GM12878 (cell line): Measurements from ENCODE around the gene GNAQ. TPM values are rescaled to one million over a fixed set of nuclear protein-coding genes. Genes with fewer than 3 reads are reported as not detected.

Experiments
- ATAC-seq: fragments of 200-7000 bp; cut with Tn5 transposase; 3 replicates; pipeline ENCODE4 v1.9.1; 2020; ENCODE audit warnings: mild to moderate bottlenecking, moderate library complexity
- BruUV-seq: library from RNA; stranded (reverse); fragments of 400-500 nt; replicated peaks from 2 replicates; lab custom pipeline; 2021; lab: Mats Ljungman, UMichigan
- CTCF ChIA-PET: fragments of 300-600 bp; sonication (Branson Sonifier 250); formaldehyde crosslinking; extraction: SDS; loops from one replicate; lab custom pipeline; 2021; ENCODE audit warnings: inconsistent platforms; lab: Yijun Ruan, JAX
- POLR2A ChIA-PET: fragments of 350-600 bp; formaldehyde crosslinking; extraction: SDS; loops from one replicate; lab custom pipeline; 2021; ENCODE audit warnings: inconsistent platforms; lab: Charles Lee
- RAD21 ChIA-PET: fragments of 300-600 bp; sonication (Branson Sonifier 250); formaldehyde crosslinking; loops from one replicate; lab custom pipeline; 2023; ENCODE audit warnings: antibody characterized with exemption; ENCODE audit not compliant: unreplicated experiment; lab: Charles Lee
- SMC1A ChIA-PET: fragments of 300-600 bp; sonication (Branson Sonifier 250); formaldehyde crosslinking; loops from one replicate; lab custom pipeline; 2023; ENCODE audit not compliant: unreplicated experiment, uncharacterized antibody; lab: Charles Lee
- DNase-seq: peaks from one replicate; pipeline ENCODE4 v3.0.0-alpha.2; 2011; ENCODE audit warnings: low read depth, low spot score
- FAIRE-seq: peaks from 3 replicates; lab custom pipeline; 2011; peaks lifted over from hg19 to GRCh38; lab: Jason Lieb, UNC
- H2AFZ ChIP-seq: 2 replicates; pipeline ENCODE4 v1.6.0; 2011; ENCODE audit warnings: low read depth, low read length, control low read depth; ENCODE audit not compliant: control insufficient read depth
- H3K27ac ChIP-seq: 2 replicates; pipeline ENCODE4 v1.5.1; 2011; ENCODE audit warnings: control low read depth; ENCODE audit not compliant: control insufficient read depth, insufficient read depth
- H3K27me3 ChIP-seq, 2 experiments: replicated peaks in 1 of 2; 2 replicates each; pipeline versions ENCODE4 v1.6.0 to v1.6.1; 2011; ENCODE audit warnings: low read length in 1 of 2; ENCODE audit not compliant: control insufficient read depth in 2 of 2, insufficient read depth in 2 of 2
- H3K36me3 ChIP-seq, 2 experiments: 2 replicates each; pipeline ENCODE4 v1.5.1; 2011; ENCODE audit warnings: low read length in 1 of 2; ENCODE audit not compliant: control insufficient read depth in 2 of 2, insufficient read depth in 2 of 2
- H3K4me1 ChIP-seq: 2 replicates; pipeline ENCODE4 v1.6.1; 2011; ENCODE audit warnings: mild to moderate bottlenecking, low read length, moderate library complexity, mixed read lengths; ENCODE audit not compliant: control insufficient read depth, insufficient read depth
- H3K4me2 ChIP-seq: 2 replicates; pipeline ENCODE4 v1.6.0; 2011; ENCODE audit warnings: control low read depth; ENCODE audit not compliant: control insufficient read depth, insufficient read depth
- H3K4me3 ChIP-seq: fragments of 200-600 bp; sonication (generic); 2 replicates; pipeline ENCODE4 v1.5.1; 2016
- H3K79me2 ChIP-seq: 2 replicates; pipeline ENCODE4 v1.6.0; 2011; ENCODE audit warnings: low read length; ENCODE audit not compliant: control insufficient read depth, insufficient read depth
- H3K9ac ChIP-seq: 2 replicates; pipeline ENCODE4 v1.8.0; 2011; ENCODE audit warnings: low read length, control low read depth, mixed read lengths; ENCODE audit not compliant: control insufficient read depth, insufficient read depth
- H3K9me3 ChIP-seq: replicated peaks from 3 replicates; pipeline ENCODE4 v1.5.1; 2011; ENCODE audit warnings: mild to moderate bottlenecking, low read length; ENCODE audit not compliant: control insufficient read depth, insufficient read depth
- H4K20me1 ChIP-seq: 2 replicates; pipeline ENCODE4 v1.6.0; 2011; ENCODE audit not compliant: control insufficient read depth, insufficient read depth
- BMI1 ChIP-seq: fragments of 450-650 bp; IDR thresholded peaks from 2 replicates; pipeline ENCODE4 v1.6.1; 2016; ENCODE audit warnings: mild to moderate bottlenecking, moderate library complexity, borderline replicate concordance
- GATAD2B ChIP-seq: fragments of 450-650 bp; conservative IDR thresholded peaks from 2 replicates; pipeline ENCODE4 v1.6.1; 2017; ENCODE audit warnings: low read depth, mild to moderate bottlenecking, moderate library complexity
- MXI1 ChIP-seq: fragments of 150-350 bp; IDR thresholded peaks from 2 replicates; pipeline ENCODE4 v1.6.1; 2011; ENCODE audit warnings: low read depth, mild to moderate bottlenecking, inconsistent platforms, low read length, improper control_type of control experiment
- NR2C1 ChIP-seq: fragments of 450-650 bp; IDR thresholded peaks from 2 replicates; pipeline ENCODE4 v1.6.1; 2017; ENCODE audit warnings: antibody characterized with exemption, mild to moderate bottlenecking, moderate library complexity
- PAX5 ChIP-seq: IDR thresholded peaks from 2 replicates; pipeline ENCODE4 v1.6.1; 2011; ENCODE audit warnings: low read depth, low read length, borderline replicate concordance
- SP1 ChIP-seq: IDR thresholded peaks from one replicate; pipeline ENCODE4 v1.6.1; 2011; ENCODE audit warnings: low read depth, low read length
- YBX1 ChIP-seq: fragments of 450-650 bp; IDR thresholded peaks from 2 replicates; pipeline ENCODE4 v1.6.1; 2016; ENCODE audit warnings: antibody characterized with exemption
- ZNF384 ChIP-seq: IDR thresholded peaks from 2 replicates; pipeline ENCODE4 v1.6.1; 2012; ENCODE audit warnings: low read depth, mild to moderate bottlenecking, low read length, improper control_type of control experiment, borderline replicate concordance
- WGBS: methylation state at CpG from one replicate; pipeline ENCODE4 v1.1.6; 2016; ENCODE audit warnings: low lambda C conversion rate; ENCODE audit not compliant: insufficient replicate concordance, insufficient coverage; ENCODE audit errors: missing lambda C conversion rate; 5-methylcytosine and 5-hydroxymethylcytosine counted together
- in situ Hi-C: fragments of 300-500 bp; cut with MboI; formaldehyde crosslinking; loops from 9 replicates; pipeline ENCODE4 v1.14.3; 2018; ENCODE audit warnings: mixed read lengths
- intact Hi-C: fragments of 100-400 bp; cut with micrococcal nuclease; formaldehyde crosslinking; loops from one replicate; pipeline ENCODE4 v1.14.2; 2022; ENCODE audit not compliant: unreplicated experiment
- polyA plus RNA-seq, 11 experiments: library from polyadenylated mRNA; depleted of rRNA in 4 of 11; unstranded in 6 of 11; stranded (reverse) in 5 of 11; fragments of >200 nt; fragmentation: Nextera tagmentation in 4 of 11; fragmentation: Illumina TruSeq in 1 of 11; extraction: Ambion mirVana in 4 of 11; extraction: Trizol in 1 of 11; gene quantifications; 1 replicate in 1 of 11; 2 replicates in 10 of 11; pipeline versions ENCODE4 v1.2.1 to v1.2.3, GENCODE V29; 2011 to 2016; ENCODE audit warnings: inconsistent platforms in 2 of 11, missing spikeins in 2 of 11, low read depth in 1 of 11
- total RNA-seq, 4 experiments: library from RNA; depleted of rRNA in 3 of 4; stranded (reverse); fragments of >200 nt in 3 of 4; fragmentation: Illumina TruSeq in 1 of 4; extraction: Trizol in 1 of 4; gene quantifications; 2 replicates each; pipeline versions ENCODE4 v1.2.1 to v1.2.3, GENCODE V29; 2013 to 2021
- TF ChIP-seq, protein P1 (sequence below): fragments of 450-650 bp; IDR thresholded peaks from 2 replicates; pipeline ENCODE4 v1.6.1; 2017; ENCODE audit warnings: borderline replicate concordance
- TF ChIP-seq, protein P2 (sequence below): IDR thresholded peaks from 2 replicates; pipeline ENCODE4 v1.6.1; 2011; ENCODE audit warnings: mild to moderate bottlenecking, low read depth, low read length, moderate library complexity; ENCODE audit not compliant: insufficient replicate concordance

GNAQ gene
- total and polyA plus RNA-seq, 10 of the 15 experiments (the other 5 are each of a cell fraction or from before 2014, with no cell fraction given) = 0.15 to 47.2 (median 0.49) TPM

DNA sequence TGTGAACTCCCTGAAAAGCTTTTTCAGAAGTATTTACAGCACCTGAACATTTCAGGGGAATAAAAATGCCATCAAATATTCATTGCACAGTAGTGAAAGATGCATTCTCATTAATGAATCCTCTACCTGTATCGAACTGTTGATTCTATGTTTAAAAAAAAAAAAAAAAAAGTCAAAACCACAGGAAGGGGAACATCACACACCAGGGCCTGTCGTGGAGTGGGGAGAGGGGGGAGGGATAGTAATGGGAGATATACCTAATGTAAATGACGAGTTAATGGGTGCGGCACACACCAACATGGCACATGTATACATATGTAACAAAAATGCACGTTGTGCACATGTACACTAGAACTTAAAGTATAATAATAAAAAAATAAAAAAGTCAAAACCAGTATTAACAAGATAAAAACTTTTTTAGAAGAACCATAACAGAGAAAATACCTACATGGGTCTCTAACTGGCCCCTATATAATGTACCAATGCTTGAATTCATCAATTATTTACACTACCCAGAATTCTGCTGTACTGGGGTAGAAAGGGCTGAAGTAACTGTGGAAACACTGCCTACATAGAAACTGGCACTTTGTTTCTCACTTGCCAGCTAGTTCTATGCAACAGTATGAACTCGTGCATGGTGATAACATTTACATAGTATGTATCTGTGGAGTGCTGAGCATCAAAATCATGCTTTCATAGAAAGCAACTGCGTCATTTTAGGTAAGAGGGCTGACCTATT, 48.9 kb downstream of the GNAQ start:
- Histone ChIP-seq H3K9me3 (no peaks in the 10 kb centered on the region), H3K4me3 (no peak overlapping the region), H3K4me2 (no peak overlapping the region), H3K27me3 (peaks cover 0 to 2% of the 10 kb centered on the region in 2 experiments; a peak in 1 of 4 replicates), H3K36me3 (no peaks in the 10 kb centered on the region), H3K79me2 (no peaks in the 10 kb centered on the region), H2AFZ (no peak overlapping the region), H3K9ac (no peak overlapping the region), H3K4me1 (no peaks in the 10 kb centered on the region), H3K27ac (no peak overlapping the region), H4K20me1 (no peaks in the 10 kb centered on the region)
- intact Hi-C loops (loop anchor here (10.0 kb wide), 1 partner anchor 58 kb away; no protein-coding TSS in a partner anchor), in situ Hi-C loops (no loop called here)
- FAIRE-seq (no peak), DNase-seq (no peak), ATAC-seq (peak; percentile 25)
- no peak for TF ChIP-seq NR2C1
- peak; percentile 15; the same call in 1 of the 2 replicates for TF ChIP-seq ZNF384
- WGBS = 35% methylated on average over 6 of the region's 7 CpGs
- no TSS peak for BruUV-seq
- ChIA-PET SMC1A (interaction anchor here (1.1 to 2.6 kb wide), 6 partner anchors 10 to 42 kb away, joined by 3 to 19 read pairs (median 6); no protein-coding TSS in a partner anchor), CTCF (interaction anchor here (2.8 kb wide), 1 partner anchor 53 kb away, joined by 17 read pairs; no protein-coding TSS in a partner anchor), POLR2A (interaction anchor here (1.2 kb wide), 1 partner anchor 11 kb away, joined by 4 read pairs; no protein-coding TSS in a partner anchor), RAD21 (interaction anchor here (1.0 to 2.4 kb wide), 2 partner anchors 11 to 90 kb away, joined by 3 to 7 read pairs; no protein-coding TSS in a partner anchor)

DNA sequence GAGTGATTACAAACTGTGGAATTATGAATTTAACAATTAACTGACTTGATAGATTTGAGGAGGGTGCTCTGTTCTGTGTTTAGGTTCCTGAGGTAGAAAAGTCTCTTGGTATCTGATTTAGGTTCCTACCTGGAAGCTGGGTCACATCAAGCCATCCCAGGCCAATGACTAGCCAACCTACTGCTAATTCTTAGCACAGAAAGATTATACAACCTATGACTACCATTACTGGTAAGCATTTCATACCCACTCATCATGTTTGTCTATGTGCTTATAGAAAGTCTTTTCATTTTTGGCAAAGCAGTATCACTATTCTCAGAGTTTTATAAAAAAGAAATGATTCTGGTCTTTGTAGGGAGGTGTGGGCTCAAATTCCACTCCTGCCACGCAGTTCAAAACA, 49.7 kb downstream of the GNAQ start:
- intact Hi-C loops (loop anchor here (10.0 kb wide), 1 partner anchor 57 kb away; no protein-coding TSS in a partner anchor), in situ Hi-C loops (no loop called here)
- H3K9ac ChIP-seq = no peak overlapping the region
- H3K36me3 ChIP-seq = no peaks in the 10 kb centered on the region
- H3K4me1 ChIP-seq = no peaks in the 10 kb centered on the region
- CTCF ChIA-PET = interaction anchor here (0.6 to 2.8 kb wide), 8 partner anchors 9 to 140 kb away, joined by 3 to 17 read pairs (median 4); no protein-coding TSS in a partner anchor
- POLR2A ChIA-PET = interaction anchor here (0.6 to 1.4 kb wide), 3 partner anchors 11 to 45 kb away, joined by 3 to 4 read pairs (median 3); no protein-coding TSS in a partner anchor
- 0% methylated on average over 1 of the region's 1 CpG for WGBS
- SMC1A ChIA-PET = interaction anchor here (0.8 to 9.6 kb wide), 13 partner anchors 11 to 255 kb away, joined by 3 to 145 read pairs (median 6); partner anchors contain the start of gene GNAQ
- H3K79me2 ChIP-seq = no peaks in the 10 kb centered on the region
- RAD21 ChIA-PET = interaction anchor here (0.7 to 9.5 kb wide), 11 partner anchors 12 to 140 kb away, joined by 3 to 123 read pairs (median 3); partner anchors contain the start of gene GNAQ
- ATAC-seq (no peak), FAIRE-seq (no peak), DNase-seq (no peak)
- no peak overlapping the region for H3K4me3 ChIP-seq
- H2AFZ ChIP-seq = no peak overlapping the region
- H4K20me1 ChIP-seq = no peaks in the 10 kb centered on the region
- H3K27me3 ChIP-seq = peaks cover 0 to 2% of the 10 kb centered on the region in 2 experiments; a peak in 1 of 4 replicates
- no peak overlapping the region for H3K27ac ChIP-seq
- no TSS peak for BruUV-seq
- no peak overlapping the region for H3K4me2 ChIP-seq
- H3K9me3 ChIP-seq = no peaks in the 10 kb centered on the region
- TF ChIP-seq YBX1 (no peak), GATAD2B (no peak), SP1 (no peak), MXI1 (no peak), BMI1 (no peak), PAX5 (no peak)
- TF ChIP-seq, protein P1, sequence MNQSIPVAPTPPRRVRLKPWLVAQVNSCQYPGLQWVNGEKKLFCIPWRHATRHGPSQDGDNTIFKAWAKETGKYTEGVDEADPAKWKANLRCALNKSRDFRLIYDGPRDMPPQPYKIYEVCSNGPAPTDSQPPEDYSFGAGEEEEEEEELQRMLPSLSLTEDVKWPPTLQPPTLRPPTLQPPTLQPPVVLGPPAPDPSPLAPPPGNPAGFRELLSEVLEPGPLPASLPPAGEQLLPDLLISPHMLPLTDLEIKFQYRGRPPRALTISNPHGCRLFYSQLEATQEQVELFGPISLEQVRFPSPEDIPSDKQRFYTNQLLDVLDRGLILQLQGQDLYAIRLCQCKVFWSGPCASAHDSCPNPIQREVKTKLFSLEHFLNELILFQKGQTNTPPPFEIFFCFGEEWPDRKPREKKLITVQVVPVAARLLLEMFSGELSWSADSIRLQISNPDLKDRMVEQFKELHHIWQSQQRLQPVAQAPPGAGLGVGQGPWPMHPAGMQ = no peak
- TF ChIP-seq, protein P2, sequence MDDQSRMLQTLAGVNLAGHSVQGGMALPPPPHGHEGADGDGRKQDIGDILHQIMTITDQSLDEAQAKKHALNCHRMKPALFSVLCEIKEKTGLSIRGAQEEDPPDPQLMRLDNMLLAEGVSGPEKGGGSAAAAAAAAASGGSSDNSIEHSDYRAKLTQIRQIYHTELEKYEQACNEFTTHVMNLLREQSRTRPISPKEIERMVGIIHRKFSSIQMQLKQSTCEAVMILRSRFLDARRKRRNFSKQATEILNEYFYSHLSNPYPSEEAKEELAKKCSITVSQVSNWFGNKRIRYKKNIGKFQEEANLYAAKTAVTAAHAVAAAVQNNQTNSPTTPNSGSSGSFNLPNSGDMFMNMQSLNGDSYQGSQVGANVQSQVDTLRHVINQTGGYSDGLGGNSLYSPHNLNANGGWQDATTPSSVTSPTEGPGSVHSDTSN = no peak
